HuH-7.5 (cell line): ENCODE results near the gene VWA8.
"Not testable (repeated sequence)": the region's sequence is repeated elsewhere in the genome, so short reads cannot be mapped to it uniquely, and the experiment has no call there.

ENCODE experiments used
- DNase-seq: peaks from one replicate; pipeline ENCODE4 v3.0.0; 2011; ENCODE audit warnings: low spot score

Gene VWA8

DNA sequence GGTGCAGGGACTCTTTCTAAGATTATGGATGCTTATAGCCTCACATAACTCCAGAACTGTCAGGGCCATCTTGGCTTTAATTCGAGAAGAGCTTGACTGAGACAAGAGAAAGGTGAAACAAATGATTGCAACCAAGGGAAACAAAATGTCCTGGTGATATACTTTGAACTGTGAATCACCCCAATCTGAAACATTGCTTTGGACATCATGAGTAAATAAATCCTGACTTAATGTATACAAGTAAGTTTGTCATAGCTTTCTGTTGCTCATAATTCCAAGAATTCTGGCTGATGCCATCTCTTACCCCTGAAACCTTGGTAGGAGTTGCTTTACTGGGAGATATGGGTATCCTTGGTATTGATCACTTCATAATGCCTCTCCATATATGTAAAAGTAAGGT is 5.8 kb upstream of the VWA8 start:
- no peak for DNase-seq

GRCh38 chr13:41962994-41963393 is 2.1 kb upstream of the VWA8 start:
- no peak for DNase-seq

- DNase-seq: no peak
These were observed 504 bp upstream of the VWA8 start for GRCh38 chr13:41961466-41961760.

GRCh38 chr13:41960211-41960636 is 685 bp downstream of the VWA8 start:
- no peak for DNase-seq

- DNase-seq: no peak
These were observed 4.6 kb downstream of the VWA8 start for GRCh38 chr13:41956272-41956671.

DNA sequence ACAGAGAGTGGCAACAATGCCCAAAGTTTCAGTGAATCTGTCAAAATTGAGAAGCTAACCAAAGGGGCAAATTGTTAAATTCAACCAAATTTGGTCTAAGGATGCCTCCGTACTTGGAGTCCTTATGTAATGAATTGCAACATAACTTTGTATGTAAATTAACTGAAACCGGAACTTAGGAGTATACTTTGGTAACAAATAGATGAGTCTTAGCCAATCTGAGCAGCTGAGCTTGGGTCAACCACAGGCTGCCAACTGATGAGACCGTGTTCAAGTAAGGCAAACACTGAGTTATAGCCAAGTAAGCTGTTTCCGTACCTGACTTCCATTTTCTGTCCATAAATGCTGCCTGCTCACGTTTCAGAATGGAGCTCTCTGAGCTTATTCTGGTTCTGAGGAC is 5.3 kb downstream of the VWA8 start:
- DNase-seq: no peak

DNA sequence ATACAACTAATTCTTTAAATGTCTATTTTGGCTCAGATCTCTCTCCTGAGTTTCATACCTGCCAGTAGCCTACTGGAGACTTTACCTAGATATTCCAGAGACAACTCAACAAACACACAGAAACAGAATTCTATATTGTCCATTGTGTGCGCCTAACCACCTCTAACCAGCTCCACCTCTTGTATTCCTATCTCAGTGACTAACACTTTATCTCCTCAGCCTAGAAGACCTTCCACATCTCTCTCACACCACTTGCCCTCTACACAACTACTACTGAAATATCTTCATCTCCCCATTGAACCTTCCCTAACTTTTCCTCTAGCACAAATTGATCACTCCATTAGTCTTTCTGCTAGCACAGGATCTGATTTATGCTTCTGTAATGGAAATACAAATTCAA is 6.7 kb downstream of the VWA8 start:
- DNase-seq: no peak

DNA sequence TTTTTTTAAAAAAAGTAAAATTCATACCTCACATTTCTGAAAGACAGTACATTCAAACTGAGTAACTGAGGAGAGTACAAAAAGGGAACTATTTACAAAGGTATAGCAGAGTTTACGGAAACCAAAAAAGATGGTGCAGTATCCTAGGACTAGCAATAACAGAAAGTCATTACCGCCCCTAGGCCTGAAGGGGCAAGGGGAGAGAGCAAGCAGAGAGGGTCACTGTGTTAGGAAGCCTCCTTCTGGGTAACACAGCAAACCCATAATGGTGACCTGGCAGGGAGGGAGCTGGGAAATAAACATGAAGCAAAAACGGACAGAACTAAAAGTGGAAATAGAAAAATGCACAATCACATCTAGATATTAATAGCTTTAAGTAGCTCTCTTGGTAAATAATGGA is 8.2 kb downstream of the VWA8 start:
- no peak for DNase-seq

DNA sequence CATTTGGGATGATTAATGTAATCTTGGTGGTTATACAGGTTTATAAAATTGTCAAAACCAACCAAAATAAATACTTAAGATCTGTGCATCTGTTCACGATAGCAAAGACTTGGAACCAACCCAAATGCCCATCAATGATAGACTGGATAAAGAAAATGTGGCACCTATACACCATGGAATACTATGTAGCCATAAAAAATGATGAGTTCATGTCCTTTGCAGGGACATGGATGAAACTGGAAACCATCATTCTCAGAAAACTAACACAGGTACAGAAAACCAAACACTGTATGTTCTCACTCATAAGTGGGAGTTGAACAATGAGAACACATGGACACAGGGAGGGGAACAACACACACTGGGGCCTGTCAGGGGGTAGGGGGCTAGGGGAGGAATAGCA is 11.8 kb downstream of the VWA8 start:
- not testable (repeated sequence) for DNase-seq

DNA sequence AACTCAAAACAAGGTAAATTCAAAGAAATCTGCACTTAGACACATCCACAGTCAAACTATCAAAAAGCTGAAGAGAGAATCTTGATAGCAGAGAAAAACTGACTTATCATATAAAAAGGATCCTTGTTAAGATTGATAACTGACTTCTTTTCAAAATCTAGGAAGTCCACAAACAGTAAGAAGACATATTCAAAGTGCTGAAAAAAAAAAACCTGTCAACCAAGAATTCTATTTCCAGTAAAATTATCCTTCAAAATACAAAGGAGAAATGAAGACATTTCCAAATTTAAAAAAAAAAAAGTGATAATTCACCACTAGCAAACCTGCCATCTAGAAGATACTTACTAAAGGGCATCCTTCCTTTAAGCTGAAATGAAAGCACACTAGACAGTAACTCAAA is 15.0 kb downstream of the VWA8 start:
- DNase-seq: no peak

DNA sequence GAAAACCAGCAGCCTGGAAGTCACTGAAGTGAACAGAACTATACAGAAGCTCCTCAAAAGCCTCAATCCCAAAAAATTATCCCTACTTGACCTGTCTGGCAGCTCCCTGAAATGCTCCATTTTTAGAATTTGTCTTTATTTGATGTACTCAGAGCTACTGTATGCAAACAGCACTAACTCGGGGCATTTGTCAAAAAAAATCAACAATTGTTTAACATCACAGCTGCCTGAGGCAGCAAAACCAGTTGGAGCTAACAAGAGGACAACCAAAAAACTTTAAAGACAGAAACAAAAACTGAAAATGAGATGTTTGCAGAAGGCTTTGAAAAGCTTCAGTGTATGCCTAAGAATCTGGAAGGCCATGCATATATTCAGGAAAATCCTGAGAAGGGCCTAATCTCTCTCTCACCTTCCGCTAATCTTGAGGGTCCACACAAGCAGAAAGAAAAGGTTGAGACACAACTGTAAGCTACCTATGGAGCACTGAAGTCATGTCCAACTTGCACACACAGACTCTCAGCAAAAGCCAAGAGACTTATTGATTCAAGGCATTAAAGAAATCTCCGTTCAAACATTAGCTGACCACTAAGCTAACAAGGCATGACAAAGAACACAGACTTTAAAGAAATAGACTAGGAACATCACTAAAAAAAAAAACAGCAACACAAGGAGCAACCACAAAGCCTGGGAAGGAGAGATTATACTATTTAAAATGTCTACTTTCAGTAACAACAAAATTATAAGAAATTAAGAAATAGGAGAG is 16.1 kb downstream of the VWA8 start:
- DNase-seq: no peak

DNA sequence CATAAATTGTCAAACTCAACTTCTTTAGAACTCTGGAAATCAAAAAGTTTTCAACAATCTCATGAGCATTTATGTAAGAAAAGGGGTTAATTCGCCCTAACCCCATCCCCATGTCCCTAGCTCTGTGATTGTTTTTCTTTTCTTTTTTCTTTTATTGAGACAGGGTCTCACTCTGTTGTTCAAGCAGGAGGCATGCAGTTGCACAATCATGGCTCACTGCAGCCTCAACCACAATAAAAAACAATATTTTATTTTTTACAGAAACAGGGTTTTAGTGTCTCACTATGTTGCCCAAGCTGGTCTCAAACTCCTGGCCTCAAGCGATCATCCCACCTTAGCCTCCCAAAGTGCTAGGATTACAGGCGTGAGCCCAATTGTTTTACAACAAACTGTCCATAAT is 16.7 kb downstream of the VWA8 start:
- no peak for DNase-seq

DNA sequence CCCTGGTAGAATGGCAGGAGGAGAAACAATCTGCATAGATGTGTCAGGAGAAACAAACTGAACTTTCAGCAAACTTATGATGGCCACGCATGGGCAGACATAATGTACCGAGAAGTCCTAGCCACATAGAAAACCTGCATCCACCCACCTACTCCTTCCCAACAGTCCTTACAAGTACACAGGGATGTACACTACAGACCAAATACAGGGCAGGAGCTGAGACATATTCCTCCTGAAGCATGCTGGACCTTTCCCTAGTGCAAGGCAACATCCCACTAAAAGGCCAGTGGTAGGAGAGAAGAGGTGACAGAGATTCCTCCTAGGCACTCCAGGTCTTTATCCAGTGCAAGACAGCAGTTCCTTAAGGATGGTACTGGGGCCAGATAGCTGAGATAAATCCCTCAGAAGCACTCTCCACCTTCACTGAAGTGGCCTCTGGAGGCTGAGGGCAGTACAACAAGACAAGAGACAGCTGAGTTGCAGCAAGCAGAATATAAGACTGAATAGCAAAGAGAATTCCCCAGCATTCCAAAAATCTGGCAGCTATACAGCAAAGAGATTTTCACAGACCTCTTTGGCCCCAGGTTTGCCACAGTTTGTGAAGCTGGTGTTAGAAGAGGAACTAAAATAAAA is 18.3 kb downstream of the VWA8 start:
- no peak for DNase-seq

- no peak for DNase-seq
These were observed 19.7 kb downstream of the VWA8 start for GRCh38 chr13:41941174-41941573.

GRCh38 chr13:41939398-41939797 is 21.5 kb downstream of the VWA8 start:
- DNase-seq: no peak

DNA sequence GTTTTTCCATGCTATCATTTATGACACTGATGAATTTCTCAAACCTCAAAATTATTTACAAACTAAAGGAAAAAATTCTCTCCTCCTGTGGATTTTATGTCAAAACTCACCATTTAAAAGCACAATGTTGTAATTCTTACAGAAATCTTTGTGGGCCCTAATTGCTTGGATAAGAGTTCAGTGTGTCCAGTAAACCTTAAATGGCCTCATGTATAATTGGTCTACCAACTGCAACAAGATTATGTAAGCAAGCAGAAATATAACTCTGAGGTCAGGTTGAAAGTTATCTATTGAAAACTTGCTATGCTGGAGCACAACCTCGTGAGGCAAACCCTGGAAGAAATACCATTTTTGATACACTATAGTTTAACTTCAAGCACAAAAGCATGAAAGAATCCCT is 22.0 kb downstream of the VWA8 start:
- DNase-seq: no peak

DNA sequence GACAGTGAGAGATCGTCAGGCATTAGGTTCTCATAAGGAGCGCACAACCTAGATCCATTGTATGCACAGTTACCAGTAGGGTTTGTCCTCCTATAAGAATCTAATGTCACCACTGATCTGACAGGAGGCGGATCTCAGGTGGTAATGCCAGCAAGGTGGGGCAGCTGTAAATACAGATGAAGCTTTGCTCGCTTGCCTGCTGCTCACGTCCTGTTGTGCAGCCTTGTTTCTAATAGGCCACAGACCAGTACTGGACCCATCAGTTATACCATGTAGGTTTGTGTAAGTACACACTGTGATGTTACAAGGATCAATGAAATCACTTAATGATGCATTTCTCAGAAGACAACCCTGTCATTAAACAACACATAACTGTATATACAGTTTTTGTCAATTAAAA is 23.5 kb downstream of the VWA8 start:
- no peak for DNase-seq

GRCh38 chr13:41935501-41935900 is 25.4 kb downstream of the VWA8 start:
- no peak for DNase-seq

- DNase-seq: no peak
These were observed 25.9 kb downstream of the VWA8 start for GRCh38 chr13:41934994-41935393.

DNA sequence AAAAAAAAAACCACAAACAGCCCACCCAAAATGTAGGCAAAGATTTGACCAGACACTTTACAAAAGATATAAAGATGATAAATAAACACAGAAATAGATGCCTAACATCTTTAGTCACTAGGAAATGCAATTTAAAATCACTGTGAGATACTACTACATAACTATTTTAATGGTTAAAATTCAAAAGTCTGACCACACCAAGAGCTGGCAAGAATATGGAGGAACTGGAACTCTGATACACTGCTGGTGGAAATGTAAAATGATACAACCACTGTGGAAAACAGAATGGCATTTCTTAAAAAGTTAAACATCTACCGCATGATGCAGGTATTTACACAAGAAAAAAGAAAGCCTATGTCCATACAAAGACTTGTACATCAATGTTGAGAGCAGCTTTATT is 26.8 kb downstream of the VWA8 start:
- DNase-seq: no peak

DNA sequence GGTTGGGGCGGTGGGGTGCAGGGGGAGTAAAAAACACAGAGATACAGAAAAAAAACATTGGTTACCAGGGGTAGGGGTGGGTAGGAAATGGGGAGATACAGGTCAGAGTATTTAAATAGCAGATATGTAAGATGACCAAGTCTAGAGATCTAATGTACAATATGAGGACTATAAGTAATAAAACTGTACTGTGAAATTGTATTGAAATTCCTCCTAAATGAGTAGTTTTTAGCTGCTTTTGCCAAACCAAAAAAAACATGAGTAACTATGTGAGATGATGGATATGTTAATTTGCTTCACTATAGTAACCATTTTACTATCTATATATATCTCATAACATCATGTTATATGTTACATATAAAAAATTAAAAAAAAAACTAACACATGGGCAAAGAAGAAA is 29.6 kb downstream of the VWA8 start:
- DNase-seq: no peak

- no peak for DNase-seq
These were observed 30.8 kb downstream of the VWA8 start for GRCh38 chr13:41930154-41930553.

DNA sequence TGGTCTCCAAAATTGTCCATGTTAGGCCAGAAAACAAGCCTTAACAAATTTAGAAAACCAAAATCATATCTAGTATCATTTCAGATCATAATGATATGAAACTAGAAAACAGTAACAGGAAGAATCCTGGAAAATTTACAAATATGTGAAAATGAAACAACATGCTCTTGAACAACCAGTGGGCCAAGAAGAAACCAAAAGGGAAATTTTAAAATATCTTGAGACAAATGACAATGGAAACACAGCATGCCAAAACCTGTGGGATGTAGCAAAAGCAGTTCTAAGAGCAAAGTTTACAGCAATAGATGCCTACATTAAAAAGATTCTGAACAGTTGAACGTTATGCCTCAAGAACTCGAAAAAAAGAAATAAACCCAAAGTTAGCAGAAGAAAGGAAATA is 32.6 kb downstream of the VWA8 start:
- DNase-seq: no peak

GRCh38 chr13:41925014-41925413 is 35.9 kb downstream of the VWA8 start:
- DNase-seq: no peak
